Loucy (cell line): ENCODE results near the gene SPTSSB.

Experiments
- H2AFZ ChIP-seq: fragments of 200-600 bp; sonication (generic); 2 replicates; pipeline ENCODE4 v1.6.0; 2016; ENCODE audit warnings: antibody characterized with exemption, mild to moderate bottlenecking, low read length, moderate library complexity
- H3F3A ChIP-seq: fragments of 200-600 bp; 2 replicates; pipeline ENCODE4 v1.6.0; 2016; ENCODE audit warnings: antibody characterized with exemption, low read depth, mild to moderate bottlenecking
- H3K27me3 ChIP-seq: fragments of 200-600 bp; sonication (generic); 2 replicates; pipeline ENCODE4 v1.6.1; 2014; ENCODE audit warnings: low read length, mild to moderate bottlenecking; ENCODE audit not compliant: insufficient read depth, poor library complexity, severe bottlenecking
- H3K36me3 ChIP-seq: fragments of 200-600 bp; sonication (generic); 2 replicates; pipeline ENCODE4 v1.6.1; 2016; ENCODE audit warnings: low read length; ENCODE audit not compliant: insufficient read depth
- H3K4me1 ChIP-seq: fragments of 200-600 bp; sonication (generic); 2 replicates; pipeline ENCODE4 v1.5.1; 2014; ENCODE audit warnings: low read length, mild to moderate bottlenecking; ENCODE audit not compliant: insufficient read depth, poor library complexity, severe bottlenecking
- H3K4me2 ChIP-seq: fragments of 200-600 bp; sonication (generic); 2 replicates; pipeline ENCODE4 v1.6.0; 2014; ENCODE audit warnings: antibody characterized with exemption, low read length, low read depth, mild to moderate bottlenecking; ENCODE audit not compliant: poor library complexity, severe bottlenecking
- H3K4me3 ChIP-seq: fragments of 200-600 bp; sonication (generic); 2 replicates; pipeline ENCODE4 v1.5.1; 2014; ENCODE audit warnings: low read length, mild to moderate bottlenecking, mixed read lengths; ENCODE audit not compliant: poor library complexity, severe bottlenecking
- H3K79me2 ChIP-seq: fragments of 200-600 bp; sonication (generic); 2 replicates; pipeline ENCODE4 v1.6.1; 2014; ENCODE audit warnings: low read length; ENCODE audit not compliant: insufficient read depth
- H3K9ac ChIP-seq: fragments of 200-600 bp; sonication (generic); 2 replicates; pipeline ENCODE4 v1.6.0; 2014; ENCODE audit warnings: mild to moderate bottlenecking, low read depth, low read length, moderate library complexity; ENCODE audit not compliant: poor library complexity, severe bottlenecking
- H3K9me2 ChIP-seq: fragments of 200-600 bp; sonication (generic); replicated peaks from 2 replicates; pipeline ENCODE4 v1.6.1; 2016; ENCODE audit warnings: low read depth, low read length, mixed read lengths
- H3K9me3 ChIP-seq: fragments of 200-600 bp; sonication (generic); 2 replicates; pipeline ENCODE4 v1.6.1; 2014; ENCODE audit warnings: mild to moderate bottlenecking, antibody characterized with exemption, low read length, low read depth; ENCODE audit not compliant: insufficient read depth
- H4K20me1 ChIP-seq: fragments of 200-600 bp; sonication (generic); 2 replicates; pipeline ENCODE4 v1.6.0; 2014; ENCODE audit warnings: antibody characterized with exemption, low read length, mild to moderate bottlenecking; ENCODE audit not compliant: insufficient read depth, poor library complexity, severe bottlenecking
- CTCF ChIP-seq: fragments of 200-600 bp; sonication (generic); conservative IDR thresholded peaks from 2 replicates; pipeline ENCODE4 v1.5.1; 2014; ENCODE audit warnings: mild to moderate bottlenecking, antibody characterized with exemption, low read length
- EZH2phosphoT487 ChIP-seq: fragments of 200-600 bp; IDR thresholded peaks from 2 replicates; pipeline ENCODE4 v1.6.1; 2018; ENCODE audit warnings: antibody characterized with exemption, mild to moderate bottlenecking, moderate library complexity, borderline replicate concordance

SPTSSB gene

GRCh38 chr3:161409069-161409468 is 37.8 kb upstream of the SPTSSB start:
- no peak overlapping the region for H3K9ac ChIP-seq
- no peaks in the 10 kb centered on the region for H3K79me2 ChIP-seq
- no peaks in the 10 kb centered on the region for H4K20me1 ChIP-seq
- no peaks in the 10 kb centered on the region for H3F3A ChIP-seq
- no peaks in the 10 kb centered on the region for H3K27me3 ChIP-seq
- H3K4me1 ChIP-seq = peaks cover 12% of the 10 kb centered on the region
- TF ChIP-seq CTCF (peak; percentile 80), EZH2phosphoT487 (no peak)
- no peak overlapping the region for H2AFZ ChIP-seq
- H3K4me2 ChIP-seq = no peak overlapping the region
- no peak overlapping the region for H3K4me3 ChIP-seq
- no peaks in the 10 kb centered on the region for H3K9me3 ChIP-seq
- no peaks in the 10 kb centered on the region for H3K9me2 ChIP-seq
- H3K36me3 ChIP-seq = no peaks in the 10 kb centered on the region

- Histone ChIP-seq H3K9me3 (no peaks in the 10 kb centered on the region), H3K27me3 (no peaks in the 10 kb centered on the region), H3K79me2 (no peaks in the 10 kb centered on the region), H3K9me2 (no peaks in the 10 kb centered on the region), H3K4me3 (no peak overlapping the region), H3F3A (no peaks in the 10 kb centered on the region), H3K4me2 (peak overlapping the region; percentile 35), H3K36me3 (no peaks in the 10 kb centered on the region), H3K4me1 (peaks cover 12% of the 10 kb centered on the region), H2AFZ (no peak overlapping the region), H4K20me1 (no peaks in the 10 kb centered on the region), H3K9ac (no peak overlapping the region)
- TF ChIP-seq EZH2phosphoT487 (no peak), CTCF (no peak)
Measured at GRCh38 chr3:161406594-161407555, 35.6 kb upstream of the SPTSSB start.

GRCh38 chr3:161405836-161406235 is 34.5 kb upstream of the SPTSSB start:
- Histone ChIP-seq H3K27me3 (no peaks in the 10 kb centered on the region), H3K36me3 (no peaks in the 10 kb centered on the region), H3K4me2 (no peak overlapping the region), H3K9me2 (no peaks in the 10 kb centered on the region), H3K9ac (no peak overlapping the region), H3K9me3 (no peaks in the 10 kb centered on the region), H4K20me1 (no peaks in the 10 kb centered on the region), H3K79me2 (no peaks in the 10 kb centered on the region), H2AFZ (no peak overlapping the region; the same call in 1 of the 2 replicates), H3F3A (no peaks in the 10 kb centered on the region), H3K4me1 (peaks cover 12% of the 10 kb centered on the region), H3K4me3 (no peak overlapping the region)
- no peak for TF ChIP-seq CTCF
- no peak for TF ChIP-seq EZH2phosphoT487
